Measurements from ENCODE around the gene TRABD2B. TPM values are rescaled to one million over a fixed set of nuclear protein-coding genes. Genes with fewer than 3 reads are reported as not detected.

Gene TRABD2B
- total RNA-seq, 1 donor from 2014 or later = 1.8 TPM

GRCh38 chr1:47872886-47873285 is 124.3 kb downstream of the TRABD2B start:
- H3K27ac ChIP-seq = no peak overlapping the region
- no peaks in the 10 kb centered on the region for H3K9me3 ChIP-seq
- no peaks in the 10 kb centered on the region for H3K36me3 ChIP-seq
- no peak for TF ChIP-seq CTCF (IDR thresholded peaks at IDR 0.05)
- H3K4me3 ChIP-seq = no peak overlapping the region
- intact Hi-C loops (cut with DNase I) = no loop called here
- no peak for ATAC-seq
- H3K4me1 ChIP-seq = peaks cover 13% of the 10 kb centered on the region
- DNase-seq = no peak
- no peaks in the 10 kb centered on the region for H3K27me3 ChIP-seq (ENCODE audit: low read depth)

- no peak overlapping the region for H3K4me3 ChIP-seq
- TF ChIP-seq CTCF (IDR thresholded peaks at IDR 0.05) = no peak
- H3K36me3 ChIP-seq = no peaks in the 10 kb centered on the region
- H3K27me3 ChIP-seq (ENCODE audit: low read depth) = no peaks in the 10 kb centered on the region
- DNase-seq (no peak), ATAC-seq (no peak)
- H3K9me3 ChIP-seq = no peaks in the 10 kb centered on the region
- no peak overlapping the region for H3K27ac ChIP-seq
- H3K4me1 ChIP-seq = peaks cover 10% of the 10 kb centered on the region
- intact Hi-C loops (cut with DNase I) = no loop called here
These were observed 125.3 kb downstream of the TRABD2B start for GRCh38 chr1:47871799-47872353.

- no peak for DNase-seq
- Histone ChIP-seq H3K36me3 (no peaks in the 10 kb centered on the region), H3K4me3 (no peak overlapping the region), H3K9me3 (no peaks in the 10 kb centered on the region), H3K27ac (no peak overlapping the region), H3K27me3 (ENCODE audit: low read depth) (no peaks in the 10 kb centered on the region), H3K4me1 (peaks cover 3% of the 10 kb centered on the region)
- ATAC-seq = no peak
- no peak for TF ChIP-seq CTCF (IDR thresholded peaks at IDR 0.05)
- intact Hi-C loops (cut with DNase I) = no loop called here
These were observed 126.1 kb downstream of the TRABD2B start for GRCh38 chr1:47870946-47871676.

- Histone ChIP-seq H3K4me1 (no peaks in the 10 kb centered on the region), H3K9me3 (no peaks in the 10 kb centered on the region), H3K27ac (no peak overlapping the region), H3K36me3 (no peaks in the 10 kb centered on the region), H3K4me3 (no peak overlapping the region), H3K27me3 (ENCODE audit: low read depth) (no peaks in the 10 kb centered on the region)
- no peak for ATAC-seq
- TF ChIP-seq CTCF (IDR thresholded peaks at IDR 0.05) = no peak
- intact Hi-C loops (cut with DNase I) = no loop called here
- no peak for DNase-seq
These were observed 126.7 kb downstream of the TRABD2B start for GRCh38 chr1:47870480-47870879.

GRCh38 chr1:47868348-47868676 is 128.9 kb downstream of the TRABD2B start:
- ATAC-seq (no peak), DNase-seq (no peak)
- Histone ChIP-seq H3K9me3 (no peaks in the 10 kb centered on the region), H3K36me3 (no peaks in the 10 kb centered on the region), H3K27me3 (ENCODE audit: low read depth) (no peaks in the 10 kb centered on the region), H3K4me1 (no peaks in the 10 kb centered on the region), H3K4me3 (no peak overlapping the region), H3K27ac (no peak overlapping the region)
- no peak for TF ChIP-seq CTCF (IDR thresholded peaks at IDR 0.05)
- intact Hi-C loops (cut with DNase I) = no loop called here

All from lower lobe of right lung (tissue), 2 donors.